Bronchial smooth muscle cell (primary cell): ENCODE data around the gene RARS2. TPM values are rescaled to one million over a fixed set of nuclear protein-coding genes. Genes with fewer than 3 reads are reported as not detected.

Experiments
- total RNA-seq: library from RNA; depleted of rRNA; stranded (reverse); fragments of >200 nt; gene quantifications from 2 replicates; pipeline ENCODE4 v1.2.1, GENCODE V29; 2014

The RARS2 gene
- 27.4 and 45.6 TPM in 2 replicates for total RNA-seq

GRCh38 chr6:87589693-87590416 is at the start of gene RARS2, which contains the start of gene ORC3:
Gene RARS2 (minus strand): TSS chr6:87589987. CDS start chr6:87589957, 30 bp downstream.
Gene ORC3 (plus strand): TSS chr6:87590135. CDS start chr6:87590169, 34 bp downstream.

GRCh38 chr6:87472525-87473418 is 117.0 kb downstream of the RARS2 start, which contains the start of gene SLC35A1:
Gene SLC35A1 (plus strand): TSS chr6:87472974. CDS start chr6:87473004, 30 bp downstream.

Other genes starting within 250 kb of the RARS2 start
- gene C6orf163, start 245.2 kb downstream of the RARS2 start, total RNA-seq, result 1.4 and 2.4 TPM in 2 replicates
- gene CFAP206, start 182.0 kb downstream of the RARS2 start, total RNA-seq, result 0.16 and 0.34 TPM in 2 replicates
- gene SLC35A1, start 117.0 kb downstream of the RARS2 start, total RNA-seq, result 18.3 and 19.2 TPM in 2 replicates
- 14.7 and 16.9 TPM in 2 replicates for gene ORC3, start 148 bp upstream of the RARS2 start, total RNA-seq
- gene AKIRIN2, start 112.2 kb upstream of the RARS2 start, total RNA-seq, result 11.2 and 15.1 TPM in 2 replicates